HG03280 (cell line): ENCODE measurements around the gene CXCL14.

Experiments
- ATAC-seq: cut with Tn5 transposase; IDR thresholded peaks from one replicate; pipeline ENCODE4 v1.9.1; 2021; ENCODE audit warnings: mild to moderate bottlenecking, moderate library complexity; ENCODE audit not compliant: unreplicated experiment

Gene CXCL14

DNA sequence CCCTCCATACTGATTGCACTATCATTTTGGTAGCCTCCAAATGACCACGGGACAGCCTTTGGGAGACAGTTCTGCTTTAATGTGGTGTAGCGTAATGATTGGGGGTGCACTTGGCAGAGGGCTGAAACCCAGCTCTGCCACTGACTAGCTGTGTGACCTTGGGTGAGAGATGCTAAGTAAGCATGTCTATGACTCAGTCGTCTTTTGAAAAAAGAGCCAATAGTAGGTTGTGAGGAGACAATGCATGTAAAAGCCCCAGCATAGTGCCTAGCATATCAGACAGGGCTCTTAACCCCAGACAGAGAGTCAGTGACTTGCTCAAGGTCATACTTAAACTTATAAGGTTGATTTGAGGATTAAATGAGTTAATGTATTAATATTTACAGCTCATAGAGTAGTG, 18.0 kb upstream of the CXCL14 start:
- ATAC-seq, result no peak

DNA sequence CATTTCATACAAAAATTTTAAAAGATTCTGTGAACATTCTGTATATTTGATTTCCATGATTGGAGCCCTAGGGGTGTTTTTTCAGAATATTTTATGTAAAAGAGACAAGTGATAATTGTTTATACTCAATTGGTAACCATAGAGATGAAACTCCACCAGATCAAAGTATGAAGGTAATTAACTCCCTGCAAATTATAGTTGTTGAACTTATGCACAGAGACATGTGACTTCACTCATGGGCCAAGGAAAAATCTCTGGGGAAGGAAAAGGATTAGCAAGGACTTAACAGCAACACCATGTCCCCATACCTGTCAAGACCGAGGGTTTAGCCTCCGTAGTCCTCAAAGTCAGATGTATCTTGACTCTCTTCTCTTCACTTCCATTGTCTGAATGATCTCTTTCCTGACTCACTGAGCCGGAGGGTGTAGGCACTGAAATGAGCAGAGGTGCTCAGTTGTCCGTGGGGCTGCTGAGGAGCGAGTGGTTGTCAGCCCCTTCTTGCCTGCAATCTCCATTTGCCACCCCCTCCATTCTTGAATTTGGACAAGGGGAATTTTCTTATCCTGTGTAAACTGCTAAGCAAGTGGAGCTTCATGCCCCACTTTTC, 17.5 kb upstream of the CXCL14 start:
- no peak for ATAC-seq

DNA sequence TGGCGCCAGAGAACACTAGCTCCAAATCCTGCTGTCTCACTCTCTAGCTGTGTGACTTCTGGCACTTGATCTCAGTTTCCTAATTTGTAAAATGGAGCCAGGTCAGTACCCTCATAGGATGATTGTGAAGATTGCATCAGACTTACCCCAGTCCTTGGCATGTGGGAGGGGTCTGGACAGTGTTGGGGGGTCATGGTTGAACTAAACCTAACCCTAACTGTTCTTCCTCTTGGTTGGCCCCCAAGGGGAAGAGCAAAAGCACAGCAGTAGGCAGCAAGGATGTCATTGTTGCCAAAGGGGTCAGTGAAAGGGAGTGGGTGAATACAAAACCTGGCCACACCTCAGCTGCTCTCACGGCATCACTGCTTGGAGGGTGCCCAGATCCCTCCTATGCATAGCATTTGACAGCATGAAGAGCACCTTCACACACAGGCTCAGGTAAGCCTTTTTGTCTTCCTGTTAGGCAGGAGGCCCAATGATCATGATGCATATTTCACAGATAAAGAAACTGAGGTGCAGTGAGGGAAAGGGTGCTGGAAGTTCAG, 15.7 kb upstream of the CXCL14 start:
- ATAC-seq, result no peak

DNA sequence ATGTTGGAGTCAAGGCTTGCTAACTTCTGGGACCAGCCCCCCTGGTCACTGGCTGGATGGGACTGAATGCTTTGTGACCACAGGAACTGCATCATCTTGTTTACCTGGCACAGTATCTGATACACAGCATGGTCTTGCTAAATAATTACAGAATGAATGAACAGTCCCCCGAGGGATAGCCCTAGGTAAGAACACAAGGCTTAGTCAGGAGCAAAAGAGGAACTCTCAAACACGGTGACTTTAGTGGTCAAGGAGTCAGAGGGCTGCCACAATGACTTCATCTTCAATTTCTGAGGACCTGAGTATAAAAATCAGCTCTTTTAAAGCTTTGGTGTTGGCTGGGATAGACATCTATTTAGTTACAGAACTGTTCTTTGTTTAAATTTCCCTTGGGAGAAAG, 15.1 kb upstream of the CXCL14 start:
- no peak for ATAC-seq

DNA sequence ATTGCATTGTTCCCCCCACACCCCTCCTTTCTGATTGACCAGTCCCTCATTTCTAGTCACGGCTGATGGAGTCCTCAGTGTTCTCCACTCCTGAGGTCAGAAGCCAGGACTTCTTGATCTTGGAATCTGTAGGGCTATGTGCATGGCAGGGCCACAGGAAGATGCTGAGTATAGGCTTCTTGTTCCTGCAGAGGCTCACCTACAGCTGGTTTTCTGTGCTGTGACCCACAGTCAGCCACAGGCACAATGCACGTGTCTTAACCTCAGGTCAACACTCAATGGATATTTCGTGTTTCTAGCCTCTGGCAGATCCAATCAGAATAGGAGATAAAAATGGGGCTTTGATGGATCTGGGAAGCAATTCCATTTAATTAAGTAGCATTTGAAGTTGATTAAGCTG, 14.3 kb upstream of the CXCL14 start:
- ATAC-seq, result no peak

DNA sequence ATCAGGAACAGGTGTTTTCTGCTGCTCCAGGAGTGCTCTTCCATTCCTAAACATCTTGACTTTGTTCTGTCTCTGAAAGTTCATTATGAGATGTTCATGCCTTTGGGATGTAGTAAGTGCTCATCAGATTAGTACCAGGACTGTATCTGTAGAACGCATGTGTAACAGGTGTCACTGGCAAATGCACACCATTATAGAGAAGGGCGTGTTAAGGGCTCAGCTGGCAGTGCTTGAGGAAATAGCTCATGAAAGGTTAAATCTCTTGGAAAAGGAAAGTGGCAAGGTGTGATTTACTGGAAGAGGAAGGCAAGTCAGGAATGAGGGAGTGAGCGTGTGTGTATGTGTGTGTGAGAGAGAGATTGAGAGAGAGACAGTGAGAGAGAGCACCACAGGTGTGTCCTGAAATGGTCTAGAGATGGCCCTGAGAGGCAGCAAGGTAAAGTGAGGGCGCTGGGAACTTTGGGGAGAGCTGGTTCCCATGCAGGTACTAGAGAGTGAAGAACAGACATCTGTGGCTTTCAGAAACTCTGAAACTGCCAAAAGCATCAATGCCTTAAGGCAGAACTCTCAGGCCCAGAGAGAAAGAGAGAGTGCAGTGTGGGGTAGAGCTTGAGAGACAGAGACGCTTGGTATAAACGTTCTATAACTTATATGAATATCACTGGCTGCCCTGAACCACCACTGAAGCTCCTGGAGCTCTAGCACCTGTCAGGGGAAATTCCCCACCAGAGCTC, 13.7 kb upstream of the CXCL14 start:
- no peak for ATAC-seq

DNA sequence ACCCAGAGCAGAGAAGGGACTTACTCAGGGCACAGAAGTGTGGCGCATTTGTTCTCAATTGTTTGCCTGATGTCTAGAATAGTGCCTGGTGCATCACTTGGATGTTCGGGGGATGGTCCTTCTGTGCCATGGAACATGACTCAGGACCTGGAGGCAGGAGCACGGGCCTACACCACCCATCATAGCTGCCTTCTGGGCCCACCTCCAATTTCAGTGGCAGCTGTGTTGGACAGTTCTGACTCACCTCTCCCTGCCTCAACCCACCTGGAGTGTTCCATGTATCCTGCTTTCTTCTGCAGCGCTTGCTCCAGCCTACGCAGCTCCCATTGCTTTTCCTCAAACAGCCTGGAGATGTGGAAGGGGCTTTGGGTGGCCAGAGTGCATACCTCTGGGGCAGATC, 12.5 kb upstream of the CXCL14 start:
- ATAC-seq, result no peak

DNA sequence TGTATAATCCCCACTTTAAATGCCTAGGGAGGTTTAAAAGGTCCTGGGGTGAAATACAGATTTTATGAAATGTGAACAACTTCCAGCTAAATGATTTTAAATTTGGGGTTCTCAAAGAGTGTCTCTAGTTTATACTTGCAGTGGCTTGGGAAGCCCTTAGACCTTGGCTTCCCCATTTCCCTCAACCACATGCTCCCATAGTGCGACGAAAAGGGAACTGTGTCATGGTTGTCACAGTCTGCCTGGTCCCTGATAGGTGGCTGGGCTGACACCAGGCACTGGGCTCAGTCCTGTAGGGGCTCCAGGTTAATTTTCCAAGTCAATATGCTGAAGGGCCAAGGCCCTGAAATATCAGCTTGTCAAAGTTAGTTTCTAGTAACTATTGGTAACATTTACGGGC, 10.4 kb upstream of the CXCL14 start:
- ATAC-seq, result no peak

DNA sequence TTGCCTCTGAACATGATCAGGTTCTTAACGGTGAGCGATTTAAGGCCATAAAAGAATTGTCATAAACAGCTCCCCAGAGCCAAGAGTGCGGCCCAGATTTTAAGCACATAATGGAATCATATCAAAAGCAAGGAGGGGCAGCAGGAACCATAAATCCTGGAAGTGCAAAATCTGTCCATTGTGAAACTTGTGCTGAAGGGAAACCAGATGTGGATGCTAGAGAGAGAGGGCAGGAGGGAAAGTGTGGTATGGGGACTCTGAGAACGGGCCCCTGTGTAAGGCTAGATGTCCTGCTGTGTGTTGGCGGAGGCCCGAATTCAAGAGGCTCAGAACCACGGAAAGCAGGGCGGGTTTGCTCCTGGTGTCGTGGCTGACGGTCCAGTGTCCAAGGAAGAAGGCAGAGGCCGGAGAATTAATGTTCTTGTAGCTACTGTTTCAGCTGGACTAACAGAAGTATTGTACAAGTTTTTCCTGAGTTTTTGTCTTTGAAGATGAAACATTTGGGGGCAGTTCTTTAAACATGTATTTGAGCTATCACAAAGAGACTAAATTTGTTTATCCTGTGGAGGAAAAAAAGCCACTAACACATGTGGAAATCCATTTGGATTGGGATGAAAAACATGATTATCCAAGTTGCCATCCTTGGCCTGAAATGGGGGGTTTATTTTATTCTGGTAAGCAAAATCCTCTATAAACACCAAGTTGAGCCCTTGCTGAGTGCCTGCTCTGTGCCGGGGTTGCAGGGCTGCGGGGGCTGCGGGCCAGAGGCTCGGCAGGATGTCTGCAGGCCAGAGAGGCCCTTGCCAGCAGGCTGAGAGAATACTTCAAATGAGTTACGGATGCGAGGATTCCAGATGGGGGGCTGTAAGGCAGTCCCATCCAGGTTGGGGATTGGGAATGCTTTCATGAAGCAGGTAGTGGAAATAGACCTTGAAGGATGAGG, 9.2 kb upstream of the CXCL14 start:
- ATAC-seq, result no peak

DNA sequence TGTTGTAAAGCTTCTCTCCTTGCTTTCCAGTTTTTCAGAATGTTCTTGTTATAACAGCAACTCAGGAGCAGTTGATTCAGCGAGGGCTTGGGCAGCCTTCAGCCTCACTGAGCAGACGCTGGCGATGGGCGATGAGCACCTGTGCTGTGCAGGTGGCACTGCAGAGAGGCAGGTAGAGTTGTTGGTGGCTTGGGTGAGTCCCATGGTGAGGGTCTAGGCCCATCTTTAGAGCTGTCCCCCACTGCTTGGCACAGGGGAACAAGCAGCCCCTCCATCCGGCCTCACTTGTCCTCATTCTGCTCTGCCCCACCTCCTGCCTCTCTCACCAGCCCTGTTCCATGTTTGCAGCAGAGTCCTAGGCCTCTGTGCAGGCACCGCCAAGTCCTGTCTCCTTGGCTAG, 6.1 kb upstream of the CXCL14 start:
- no peak for ATAC-seq

DNA sequence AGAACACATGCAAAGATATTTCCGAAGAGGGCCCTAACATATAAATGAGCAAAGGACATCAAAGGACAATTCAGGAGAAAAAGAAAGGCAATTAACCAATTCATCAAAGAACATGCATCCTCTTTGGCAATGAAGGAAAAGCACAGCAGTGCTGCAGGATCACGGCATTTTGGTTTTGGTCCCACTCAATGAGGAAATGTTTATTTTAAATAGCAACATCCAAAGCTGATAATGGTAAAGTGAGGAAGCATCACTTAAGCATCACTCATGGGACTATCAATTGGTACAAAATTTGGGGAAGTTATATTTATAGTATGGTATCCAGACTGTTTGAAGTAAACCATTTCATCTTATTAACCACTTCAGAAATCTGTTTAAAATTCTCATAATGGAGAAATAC, 5.5 kb upstream of the CXCL14 start:
- ATAC-seq, result no peak

DNA sequence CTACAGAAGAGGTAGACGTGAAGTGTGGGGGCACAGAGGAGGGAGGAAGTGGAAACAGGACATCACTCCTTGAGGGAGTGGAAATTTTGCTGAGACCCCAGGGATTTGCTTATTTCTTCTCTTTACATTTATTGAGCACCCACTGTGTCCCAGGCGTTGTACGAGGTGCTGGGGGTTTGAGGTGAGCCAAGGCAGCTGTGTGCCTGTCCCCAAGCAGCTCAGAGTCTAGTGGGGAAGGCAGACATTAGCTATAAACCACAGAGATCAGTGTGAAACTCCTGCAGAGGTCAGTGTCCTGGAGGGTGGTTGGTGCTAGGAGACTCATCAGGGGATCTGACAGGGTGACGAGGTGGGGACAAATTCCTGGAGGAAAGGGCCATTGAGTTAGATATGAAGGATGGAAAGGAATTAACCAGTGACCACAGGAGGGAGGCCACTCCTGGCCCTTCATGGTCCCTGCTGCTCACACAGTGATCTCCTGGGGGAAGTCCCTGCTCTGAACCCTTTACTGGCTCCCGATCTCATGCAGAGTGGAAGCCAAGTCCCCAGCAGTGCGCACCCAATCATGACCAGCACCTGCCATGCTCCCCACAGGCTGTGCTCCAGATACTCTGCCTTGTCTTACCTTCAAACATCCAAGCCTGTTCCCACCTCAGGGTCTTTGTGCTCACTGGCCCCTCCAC, 3.4 kb upstream of the CXCL14 start:
- ATAC-seq, result no peak

DNA sequence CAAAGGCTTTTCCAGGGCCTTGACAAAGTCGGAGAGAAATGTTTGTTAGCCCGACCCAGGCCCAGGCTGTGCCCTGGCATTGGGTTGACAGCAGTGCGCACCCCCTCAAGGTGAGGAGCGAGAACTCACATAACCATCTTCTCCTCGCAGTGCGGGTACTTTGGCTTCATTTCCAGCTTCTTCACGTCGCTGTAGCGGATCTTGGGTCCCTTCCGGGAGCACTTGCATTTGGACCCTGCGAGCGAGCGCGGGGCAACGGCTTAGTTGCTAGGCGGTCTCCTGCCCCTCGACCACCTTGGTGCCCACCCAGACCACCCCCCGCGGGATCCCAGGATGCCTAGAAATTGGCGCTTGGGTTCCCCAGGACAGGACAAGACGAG, 496 bp downstream of the CXCL14 start:
- ATAC-seq, result no peak

DNA sequence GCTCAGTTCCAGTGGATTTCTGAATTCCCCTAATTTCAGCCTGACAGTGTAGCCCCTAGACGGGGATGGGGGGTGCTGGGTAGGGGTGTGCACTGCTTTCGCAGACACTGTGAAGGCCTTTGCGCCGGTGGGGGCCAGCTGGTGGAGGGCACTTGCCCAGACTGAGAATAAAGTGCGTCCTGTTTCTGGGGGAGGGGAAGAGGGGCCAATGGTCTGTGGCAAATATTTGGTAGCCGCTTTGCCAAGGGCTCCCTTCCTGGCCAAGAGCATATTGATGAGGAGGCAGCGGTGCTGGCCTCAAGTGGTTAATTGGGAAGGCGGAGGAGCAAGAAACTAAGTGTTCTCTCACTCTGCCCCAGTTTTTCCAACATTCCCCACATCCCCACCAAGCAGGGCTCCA, 1.4 kb downstream of the CXCL14 start:
- ATAC-seq, result no peak

DNA sequence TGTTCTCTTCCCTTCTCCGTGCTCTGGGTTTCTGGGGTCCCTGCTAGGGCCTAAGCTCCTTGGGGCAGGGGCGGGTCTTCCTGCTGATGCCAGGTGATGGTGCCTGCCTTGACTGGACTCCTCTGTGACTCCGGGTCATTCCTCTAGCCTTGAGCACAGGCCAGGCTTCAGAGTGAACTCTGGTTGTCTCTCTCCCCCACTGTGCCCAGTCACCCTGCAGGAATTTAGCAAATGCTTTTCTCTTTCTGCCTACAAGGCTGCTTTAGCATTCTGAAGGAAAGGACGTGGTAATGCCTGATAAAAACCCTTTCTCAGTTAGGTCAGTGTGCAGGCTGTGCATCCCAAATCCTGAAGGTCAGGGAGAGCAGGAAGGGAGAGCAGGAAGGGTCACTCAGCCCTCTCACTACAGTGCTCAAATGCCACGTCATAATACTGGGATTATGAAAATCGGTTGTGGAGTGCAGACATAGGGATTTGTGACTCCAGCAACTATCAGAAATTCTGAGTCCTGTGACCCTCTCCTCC, 2.7 kb downstream of the CXCL14 start:
- no peak for ATAC-seq

DNA sequence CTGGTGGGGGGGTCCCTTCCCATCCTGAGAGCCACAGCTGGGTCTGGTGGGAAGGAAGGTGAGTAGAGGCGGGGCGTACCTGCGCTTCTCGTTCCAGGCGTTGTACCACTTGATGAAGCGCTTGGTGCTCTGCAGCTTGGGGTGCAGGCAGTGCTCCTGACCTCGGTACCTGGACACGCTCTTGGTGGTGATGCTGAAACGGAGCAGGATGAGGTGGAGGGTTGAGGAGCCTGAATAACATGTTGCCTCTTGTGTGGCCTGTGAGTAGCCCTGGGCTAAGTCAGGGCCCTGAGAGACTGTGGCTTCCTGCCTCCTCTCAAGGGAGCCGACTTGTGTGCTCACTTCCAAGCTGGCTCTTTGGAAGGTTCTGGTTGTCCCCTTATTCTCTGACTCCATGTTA, 4.3 kb downstream of the CXCL14 start:
- ATAC-seq, result no peak

DNA sequence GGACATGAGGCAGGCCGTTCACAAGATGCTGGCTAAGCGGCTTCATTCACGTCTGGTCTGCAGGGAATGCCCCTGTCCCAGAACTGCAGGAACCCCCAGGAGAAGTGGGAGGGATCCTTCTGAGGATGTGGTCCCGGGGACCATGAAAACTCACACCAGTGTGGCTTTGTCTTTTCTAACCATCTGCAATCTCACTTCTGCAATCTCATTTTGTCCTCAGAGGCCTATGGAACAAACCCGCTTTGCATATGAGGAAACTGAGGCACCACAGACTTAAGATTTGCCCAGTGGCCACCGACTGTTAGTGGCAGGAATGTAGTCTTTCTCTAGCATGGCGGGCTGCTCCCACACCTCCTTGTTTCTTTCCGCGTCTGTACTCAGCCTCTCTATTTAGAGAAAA, 6.9 kb downstream of the CXCL14 start:
- no peak for ATAC-seq

DNA sequence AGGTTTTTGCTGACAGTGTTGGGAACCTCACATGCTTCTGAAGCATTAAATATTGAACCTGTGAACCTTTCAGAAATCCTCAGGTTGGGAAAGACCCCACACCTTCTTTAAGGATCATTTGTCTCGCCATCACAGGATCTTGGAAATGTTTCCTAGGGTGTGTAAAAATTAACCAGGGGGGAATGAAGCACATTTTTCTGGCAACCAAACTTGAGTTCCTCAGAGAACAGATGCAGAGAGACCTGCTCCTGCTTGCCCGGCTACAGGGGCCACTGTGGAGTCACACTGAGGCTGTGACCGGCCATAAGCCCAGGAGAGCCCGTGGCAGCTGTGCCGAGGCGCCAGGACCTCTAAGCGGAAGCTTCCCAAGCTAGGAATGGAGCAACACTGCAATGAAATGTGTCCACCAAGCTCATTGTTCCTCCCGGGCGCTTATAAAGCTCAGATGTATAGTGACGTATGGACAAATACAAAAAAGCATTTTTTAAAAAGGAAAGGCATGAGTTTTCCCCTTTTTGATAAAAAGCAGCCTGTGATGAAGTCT, 7.7 kb downstream of the CXCL14 start:
- no peak for ATAC-seq

DNA sequence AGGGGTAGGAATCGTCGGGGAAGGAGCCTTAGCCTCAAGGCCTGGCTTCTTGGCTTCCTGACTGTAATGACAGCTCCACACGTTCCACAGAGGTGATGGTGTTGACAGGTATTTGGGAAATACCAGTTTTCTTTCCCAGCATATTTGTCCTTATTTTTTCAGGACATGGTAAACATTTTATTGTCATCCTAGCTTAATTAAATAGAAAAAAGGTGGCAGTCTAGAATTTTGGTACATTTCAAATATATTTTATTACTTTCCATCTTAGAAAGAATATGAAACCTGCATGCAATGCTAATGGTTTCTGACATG, 8.4 kb downstream of the CXCL14 start:
- ATAC-seq, result no peak

DNA sequence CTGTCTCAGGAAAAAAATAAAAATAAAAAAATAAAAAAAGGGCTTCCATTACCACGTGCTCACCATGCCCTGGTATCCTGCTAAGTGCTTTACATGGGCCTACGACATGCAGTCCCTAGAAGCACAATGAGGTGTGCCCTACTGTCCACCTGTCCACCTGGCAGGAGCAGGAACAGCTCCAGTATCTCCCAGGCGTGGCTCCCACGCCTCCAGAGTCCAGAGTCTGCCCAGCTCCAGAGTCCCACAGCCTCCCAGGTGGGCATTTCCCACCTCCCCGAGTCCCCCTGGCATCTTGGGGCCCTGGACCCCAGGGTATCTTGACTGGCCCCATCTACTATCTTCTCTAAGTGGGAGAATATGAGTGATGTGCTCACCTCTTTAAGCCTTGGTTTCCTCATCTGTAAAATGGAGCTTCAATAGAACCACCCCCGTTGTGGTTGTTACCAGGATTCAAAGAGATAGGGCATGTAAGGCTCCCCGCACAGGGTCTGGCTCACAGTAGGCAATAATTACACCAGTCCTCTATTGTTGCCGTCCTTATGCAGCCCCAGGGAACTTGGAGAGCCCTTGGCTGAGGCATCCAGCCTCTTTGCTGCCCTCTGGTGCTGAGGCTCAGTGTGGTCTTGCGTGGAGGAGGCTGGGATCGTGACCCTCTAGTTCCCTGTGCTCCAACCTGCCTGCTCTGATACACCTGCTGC, 8.9 kb downstream of the CXCL14 start:
- ATAC-seq, result no peak
